ENCODE results near the gene SUFU. TPM values are rescaled to one million over a fixed set of nuclear protein-coding genes. Genes with fewer than 3 reads are reported as not detected.

SUFU gene
- total and polyA plus RNA-seq, 2 of the 8 experiments (the other 6 are each of a cell fraction or from before 2014, with no cell fraction given) = 7.0 to 10.8 TPM

- H2BK20ac ChIP-seq (ENCODE audit: low read length) = no peak overlapping the region
- H3K36me3 ChIP-seq (ENCODE audit: control insufficient read depth in 2 of 4, insufficient read depth in 4 of 4, low read length in 3 of 4) = peaks cover 0 to 2% (median 0%) of the 10 kb centered on the region in 4 experiments; a peak in 1 of 8 replicates
- no peaks in the 10 kb centered on the region for H3K79me2 ChIP-seq (ENCODE audit: control insufficient read depth in 1 of 2, insufficient read depth in 2 of 2, low read length in 2 of 2)
- DNase-seq (ENCODE audit: low read depth in 1 of 2, low spot score in 2 of 2) = no peak
- H2AFZ ChIP-seq (ENCODE audit: low read length) = no peak overlapping the region
- H3K23me2 ChIP-seq (ENCODE audit: low read depth, low read length) = no peaks in the 10 kb centered on the region
- WGBS, 2 experiments (ENCODE audit: extremely low coverage in 1 of 2, insufficient coverage in 1 of 2, insufficient read length in 1 of 2, insufficient replicate concordance in 2 of 2, low coverage in 1 of 2, low lambda C conversion rate in 2 of 2, missing lambda C conversion rate in 1 of 2) = 90% methylated on average over 16 of the region's 16 CpGs; no CpG with 5 or more reads in 1 of the 2 experiments
- no peak overlapping the region for H2BK12ac ChIP-seq (ENCODE audit: low read depth, low read length)
- H2BK120ac ChIP-seq (replicated peaks; ENCODE audit: low read depth, low read length) = no peak overlapping the region
- H4K5ac ChIP-seq (ENCODE audit: insufficient read length, low read depth, low read length) = no peak overlapping the region
- FAIRE-seq = no peak
- no peak overlapping the region for H3K9ac ChIP-seq (replicated peaks in 1 of 4; ENCODE audit: extremely low read depth in 1 of 4, low read depth in 3 of 4, low read length in 3 of 4)
- POLR2A ChIA-PET (ENCODE audit: partially characterized antibody) = interaction anchor here (0.7 to 1.1 kb wide), 2 partner anchors 11 to 24 kb away, joined by 3 read pairs; no protein-coding TSS in a partner anchor
- peaks cover 0 to 2% (median 0%) of the 10 kb centered on the region in 4 experiments; a peak in 3 of 7 replicates for H3K4me1 ChIP-seq (replicated peaks in 1 of 4; ENCODE audit: control insufficient read depth in 3 of 4, insufficient read depth in 4 of 4, low read length in 3 of 4)
- H3K79me1 ChIP-seq (ENCODE audit: low read depth, low read length) = no peaks in the 10 kb centered on the region
- H3K4ac ChIP-seq (replicated peaks; ENCODE audit: insufficient read length, low read depth, low read length) = no peak overlapping the region
- no peak overlapping the region for H4K91ac ChIP-seq (replicated peaks; ENCODE audit: insufficient read length, low read length)
- H3K56ac ChIP-seq (replicated peaks; ENCODE audit: insufficient read length, low read depth, low read length) = no peak overlapping the region
- 0 out of 2 replicates have a peak overlapping the region, but pooled peaks have one; percentile 4 for H4K8ac ChIP-seq (ENCODE audit: extremely low read depth, insufficient read depth, low read length)
- CTCF ChIA-PET (ENCODE audit: partially characterized antibody) = interaction anchor here (0.5 to 6.2 kb wide), 18 partner anchors 10 to 245 kb away, joined by 3 to 69 read pairs (median 4); partner anchors contain the start of gene SUFU
- peaks cover 1% of the 10 kb centered on the region in 2 experiments for H4K20me1 ChIP-seq (replicated peaks in 1 of 2; ENCODE audit: control insufficient read depth in 1 of 2, insufficient read depth in 2 of 2, low read length in 2 of 2)
- no peak overlapping the region for H3K4me2 ChIP-seq (ENCODE audit: insufficient read depth in 1 of 2, low read depth in 2 of 2, low read length in 2 of 2)
- H3K27ac ChIP-seq (ENCODE audit: low read depth, low read length) = no peak overlapping the region
- no peak overlapping the region for H2BK5ac ChIP-seq (ENCODE audit: low read depth, low read length)
- H3K23ac ChIP-seq (ENCODE audit: insufficient read length) = no peak overlapping the region
- H2BK15ac ChIP-seq (ENCODE audit: low read length) = no peak overlapping the region
- no peak overlapping the region for H2AK5ac ChIP-seq (ENCODE audit: low read depth, low read length)
- no peaks in the 10 kb centered on the region for H3K9me3 ChIP-seq (ENCODE audit: insufficient read depth in 2 of 2, low read depth in 1 of 2, low read length in 1 of 2)
- no peak overlapping the region for H3K4me3 ChIP-seq (ENCODE audit: extremely low read depth in 1 of 4, insufficient read depth in 2 of 4, low read depth in 3 of 4, low read length in 4 of 4)
- H3K18ac ChIP-seq (ENCODE audit: extremely low read depth, low read length) = no peak overlapping the region
- H3K27me3 ChIP-seq (replicated peaks in 1 of 4; ENCODE audit: control insufficient read depth in 3 of 4, extremely low read depth in 1 of 4, insufficient read depth in 3 of 4, low read length in 3 of 4) = no peaks in the 10 kb centered on the region; a peak in 1 of 7 replicates
- H3K14ac ChIP-seq (ENCODE audit: insufficient read length) = no peak overlapping the region
- TF ChIP-seq SRF (IDR thresholded peaks at IDR 0.05; ENCODE audit: low read depth, low read length) (no peak), BACH1 (IDR thresholded peaks at IDR 0.05; ENCODE audit: low read length) (no peak), HDAC6 (IDR thresholded peaks at IDR 0.05; ENCODE audit: low read depth, low read length) (no peak), SIX5 (IDR thresholded peaks at IDR 0.05; ENCODE audit: low read depth, low read length) (no peak), CREB1 (IDR thresholded peaks at IDR 0.05) (no peak), POU5F1 (IDR thresholded peaks at IDR 0.05; ENCODE audit: low read depth, low read length) (no peak), POLR2A (IDR thresholded peaks at IDR 0.05; ENCODE audit: control extremely low read depth in 1 of 2, low read depth in 2 of 2, low read length in 2 of 2) (no peak), KDM5A (IDR thresholded peaks at IDR 0.05; ENCODE audit: low read length) (no peak), JUND (IDR thresholded peaks at IDR 0.05; ENCODE audit: low read length) (no peak), ATF3 (IDR thresholded peaks at IDR 0.05; ENCODE audit: insufficient read depth, low read depth, low read length) (no peak), SUZ12 (IDR thresholded peaks at IDR 0.05; ENCODE audit: low read length) (no peak), KDM4A (IDR thresholded peaks at IDR 0.05; ENCODE audit: low read depth, low read length, severe bottlenecking) (no peak)
These were observed 93.6 kb downstream of the SUFU start for GRCh38 chr10:102597131-102597991.

Data from H1 (cell line).